K562 (cell line): ENCODE measurements around the gene ACSF2. TPM values are rescaled to one million over a fixed set of nuclear protein-coding genes. Genes with fewer than 3 reads are reported as not detected.

Source experiments
- ATAC-seq: fragments of 200-7000 bp; cut with Tn5 transposase; 3 replicates; pipeline ENCODE4 v1.9.1; 2020; ENCODE audit warnings: moderate library complexity
- BruUV-seq: library from RNA; stranded (reverse); fragments of 400-500 nt; replicated peaks from 2 replicates; lab custom pipeline; 2021; lab: Mats Ljungman, UMichigan
- CTCF ChIA-PET: fragments of 300-600 bp; formaldehyde crosslinking; extraction: SDS; loops from one replicate; lab custom pipeline; 2021; ENCODE audit warnings: low intra/inter-chr PET ratio; lab: Yijun Ruan, JAX
- POLR2A ChIA-PET: fragments of 300-600, 350-650 bp; sonication (Branson Sonifier 250); formaldehyde crosslinking; extraction: SDS; loops from one replicate; lab custom pipeline; 2021; ENCODE audit warnings: antibody characterized with exemption, inconsistent platforms; lab: Yijun Ruan, JAX
- DNase-seq, 4 experiments: peaks; one replicate each; pipeline versions ENCODE4 v3.0.0 to v3.0.0-alpha.2; 2011 to 2018; ENCODE audit warnings: low spot score in 3 of 4, mixed read lengths in 3 of 4; ENCODE audit errors: extremely low read depth in 1 of 4
- FAIRE-seq: peaks from 2 replicates; lab custom pipeline; 2011; peaks lifted over from hg19 to GRCh38; lab: Jason Lieb, UNC
- H2AFZ ChIP-seq: 2 replicates; pipeline ENCODE4 v1.6.0; 2011; ENCODE audit warnings: low read depth, low read length, control low read depth, inconsistent platforms
- H3K27ac ChIP-seq: fragments of 200-600 bp; 3 replicates; pipeline ENCODE4 v1.8.0; 2011; ENCODE audit warnings: low read depth, mild to moderate bottlenecking, control low read depth, inconsistent platforms, low read length, moderate library complexity, mixed read lengths; ENCODE audit errors: extremely low read depth
- H3K27me3 ChIP-seq, 2 experiments: fragments of 300-600 bp in 1 of 2; 2 replicates in 1 of 2; 3 replicates in 1 of 2; pipeline versions ENCODE4 v1.6.0 to v1.8.0; 2011; ENCODE audit warnings: inconsistent platforms in 2 of 2, low read length in 2 of 2, mild to moderate bottlenecking in 1 of 2, mixed read lengths in 1 of 2, moderate library complexity in 1 of 2; ENCODE audit not compliant: control insufficient read depth in 2 of 2, insufficient read depth in 2 of 2
- H3K36me3 ChIP-seq: fragments of 300-600 bp; 3 replicates; pipeline ENCODE4 v1.8.0; 2011; ENCODE audit warnings: mild to moderate bottlenecking, low read length, inconsistent platforms; ENCODE audit not compliant: control insufficient read depth, insufficient read depth
- H3K4me1 ChIP-seq, 2 experiments: fragments of 200-600 bp in 1 of 2; replicated peaks in 1 of 2; 2 replicates in 1 of 2; 3 replicates in 1 of 2; pipeline versions ENCODE4 v1.5.1 to v1.8.0; 2011; ENCODE audit warnings: inconsistent platforms in 2 of 2, low read length in 2 of 2, mild to moderate bottlenecking in 1 of 2, mixed read lengths in 1 of 2, moderate library complexity in 1 of 2; ENCODE audit not compliant: control insufficient read depth in 2 of 2, insufficient read depth in 2 of 2
- H3K4me2 ChIP-seq: 2 replicates; pipeline ENCODE4 v1.6.1; 2011; ENCODE audit warnings: low read length, control low read depth, inconsistent platforms, mixed read lengths; ENCODE audit not compliant: insufficient read depth
- H3K4me3 ChIP-seq: fragments of 200-600 bp; sonication (generic), shearing (Covaris generic); 2 replicates; pipeline ENCODE4 v1.5.1; 2016; ENCODE audit warnings: control low read depth, inconsistent platforms
- H3K79me2 ChIP-seq: fragments of 200-600 bp; 3 replicates; pipeline ENCODE4 v1.8.0; 2011; ENCODE audit warnings: low read length, inconsistent platforms; ENCODE audit not compliant: control insufficient read depth, insufficient read depth
- H3K9ac ChIP-seq, 2 experiments: 2 replicates each; pipeline versions ENCODE4 v1.6.0 to v1.6.1; 2011; ENCODE audit warnings: low read depth in 2 of 2, low read length in 2 of 2, control low read depth in 1 of 2, inconsistent platforms in 1 of 2, mild to moderate bottlenecking in 1 of 2, mixed read lengths in 1 of 2; ENCODE audit not compliant: insufficient read depth in 1 of 2
- H3K9me1 ChIP-seq: one replicate; pipeline ENCODE4 v1.6.0; 2011; ENCODE audit warnings: inconsistent platforms, mild to moderate bottlenecking, low read length, moderate library complexity; ENCODE audit not compliant: control insufficient read depth, insufficient read depth
- H3K9me3 ChIP-seq: replicated peaks from 2 replicates; pipeline ENCODE4 v1.5.1; 2011; ENCODE audit warnings: low read depth, low read length, inconsistent platforms; ENCODE audit not compliant: control insufficient read depth, insufficient read depth
- H4K20me1 ChIP-seq: replicated peaks from 2 replicates; pipeline ENCODE4 v1.6.1; 2011; ENCODE audit warnings: low read length, inconsistent platforms, mixed read lengths; ENCODE audit not compliant: control insufficient read depth, insufficient read depth
- NFATC3 ChIP-seq: fragments of 450-650 bp; IDR thresholded peaks from 2 replicates; pipeline ENCODE4 v1.6.1; 2017; ENCODE audit warnings: mild to moderate bottlenecking
- NFXL1 ChIP-seq: fragments of 450-650 bp; formaldehyde crosslinking; IDR thresholded peaks from 2 replicates; pipeline ENCODE4 v1.4.0; 2021; ENCODE audit warnings: mild to moderate bottlenecking
- POLR2G ChIP-seq: fragments of 200-400 bp; formaldehyde crosslinking; IDR thresholded peaks from 2 replicates; pipeline ENCODE4 v1.6.1; 2017; ENCODE audit warnings: low read depth, mild to moderate bottlenecking, antibody characterized with exemption, low read length, moderate library complexity
- WGBS: fragments of 100-300 bp; shearing (Covaris generic); methylation state at CpG from one replicate; pipeline ENCODE4 v1.1.6; 2016; ENCODE audit warnings: low coverage, mixed read lengths; ENCODE audit not compliant: insufficient coverage; ENCODE audit errors: missing lambda C conversion rate; 5-methylcytosine and 5-hydroxymethylcytosine counted together
- in situ Hi-C: fragments of 300-500 bp; cut with MboI; formaldehyde crosslinking; loops from 4 replicates; pipeline ENCODE4 v1.15.0; 2018; ENCODE audit warnings: inconsistent platforms, mixed read lengths
- intact Hi-C: fragments of 100-400 bp; cut with micrococcal nuclease; formaldehyde crosslinking; loops from 2 replicates; pipeline ENCODE4 v1.14.2; 2022
- polyA plus RNA-seq, 8 experiments: library from polyadenylated mRNA; depleted of rRNA in 4 of 8; stranded (reverse) in 5 of 8; unstranded in 3 of 8; fragments of >200 nt; fragmentation: Nextera tagmentation in 2 of 8; fragmentation: Illumina TruSeq in 1 of 8; extraction: Ambion mirVana in 2 of 8; extraction: Trizol in 1 of 8; gene quantifications; 2 replicates each; pipeline versions ENCODE4 v1.2.1 to v1.2.3, GENCODE V29; 2011 to 2014; ENCODE audit warnings: inconsistent platforms in 1 of 8, missing spikeins in 1 of 8
- total RNA-seq, 7 experiments: library from RNA; depleted of rRNA in 6 of 7; stranded (reverse); fragments of >200 nt in 6 of 7; fragmentation: Illumina TruSeq in 2 of 7; extraction: Trizol in 2 of 7; gene quantifications; 2 replicates each; pipeline versions ENCODE4 v1.2.1 to v1.2.3, GENCODE V29; 2011 to 2021; ENCODE audit warnings: low replicate concordance in 1 of 7
- TF ChIP-seq, protein P1 (sequence below): fragments of 200-600 bp; sonication (generic); IDR thresholded peaks from one replicate; pipeline ENCODE4 v1.6.1; 2012; ENCODE audit warnings: mild to moderate bottlenecking, low read depth, low read length, inconsistent platforms
- TF ChIP-seq, protein P2 (sequence below): fragments of 250-450 bp; sonication (Bioruptor Pico); IDR thresholded peaks from 2 replicates; pipeline ENCODE4 v1.4.0; 2020; ENCODE audit warnings: mild to moderate bottlenecking, moderate library complexity

Gene ACSF2
- total and polyA plus RNA-seq, 9 of the 15 experiments (the other 6 are each of a cell fraction or from before 2014, with no cell fraction given): 0.89 to 6.1 (median 3.5) TPM

DNA sequence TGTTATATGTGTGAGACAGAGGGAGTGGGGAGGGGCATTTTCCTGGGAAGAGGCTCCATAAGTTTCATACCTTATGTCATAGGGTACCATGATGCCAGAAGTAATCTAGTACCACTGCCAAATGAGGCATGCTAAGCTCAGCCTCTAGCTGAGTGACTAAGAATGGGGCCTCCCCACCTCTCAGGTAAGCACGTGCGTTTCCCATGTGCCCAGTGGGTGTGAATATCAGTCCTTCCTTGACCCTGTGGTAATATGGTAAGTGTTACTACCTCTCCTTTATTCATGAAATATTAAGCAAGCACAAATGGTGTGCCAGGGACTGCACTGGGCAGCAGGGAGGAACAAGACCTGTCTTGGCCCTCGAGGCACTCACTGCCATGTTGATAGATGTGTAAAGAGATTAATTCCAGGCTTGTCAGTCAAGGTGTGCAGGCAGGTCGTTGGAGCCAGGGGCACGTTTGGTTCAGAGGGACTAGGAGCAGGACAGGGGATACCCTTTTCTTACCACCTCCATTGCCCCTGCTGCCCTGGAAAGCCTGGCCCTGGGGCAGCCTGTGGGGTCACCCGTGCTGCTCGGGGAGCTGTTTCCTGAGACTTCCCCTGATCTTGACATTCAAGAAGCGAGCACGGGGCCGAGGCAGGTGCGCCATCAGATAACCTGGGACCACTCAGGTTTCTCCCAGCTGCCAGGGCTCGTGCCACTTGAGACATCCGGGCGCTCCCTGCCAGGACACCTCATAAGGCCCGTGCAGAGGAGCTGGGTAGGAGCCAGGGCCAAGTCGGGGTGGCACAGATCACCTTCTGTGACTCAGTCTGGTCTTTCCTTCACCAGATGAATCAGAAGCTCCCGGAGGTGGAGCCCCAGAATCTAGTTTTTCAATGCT lies 61.4 kb downstream of the ACSF2 start:
- ChIA-PET CTCF (no interaction called here), POLR2A (interaction anchor here (0.7 to 1.1 kb wide), 3 partner anchors 8 to 27 kb away, joined by 3 to 4 read pairs (median 4); no protein-coding TSS in a partner anchor)
- Histone ChIP-seq H3K4me1 (no peaks in the 10 kb centered on the region), H3K79me2 (no peaks in the 10 kb centered on the region), H2AFZ (no peak overlapping the region), H3K27ac (no peak overlapping the region), H3K9ac (peak overlapping the region in 1 of 2 experiments; percentile 3; a peak in 1 of 4 replicates), H3K36me3 (peaks cover 27% of the 10 kb centered on the region; the same call in 1 of the 3 replicates), H3K9me1 (no peaks in the 10 kb centered on the region), H3K27me3 (no peaks in the 10 kb centered on the region), H4K20me1 (no peaks in the 10 kb centered on the region), H3K4me2 (no peak overlapping the region), H3K9me3 (no peaks in the 10 kb centered on the region), H3K4me3 (no peak overlapping the region)
- 43% methylated on average over 16 of the region's 17 CpGs for WGBS
- no peak for ATAC-seq
- BruUV-seq: no TSS peak
- DNase-seq: no peak
- in situ Hi-C loops: loop anchor here (5.0 kb wide), 2 partner anchors 135 to 190 kb away; no protein-coding TSS in a partner anchor
- intact Hi-C loops: no loop called here
- no peak for FAIRE-seq
- TF ChIP-seq NFXL1 (CRISPR knock-in tag): no peak
- peak; percentile 35; the same call in 1 of the 2 replicates for TF ChIP-seq POLR2G
- TF ChIP-seq, protein P1, sequence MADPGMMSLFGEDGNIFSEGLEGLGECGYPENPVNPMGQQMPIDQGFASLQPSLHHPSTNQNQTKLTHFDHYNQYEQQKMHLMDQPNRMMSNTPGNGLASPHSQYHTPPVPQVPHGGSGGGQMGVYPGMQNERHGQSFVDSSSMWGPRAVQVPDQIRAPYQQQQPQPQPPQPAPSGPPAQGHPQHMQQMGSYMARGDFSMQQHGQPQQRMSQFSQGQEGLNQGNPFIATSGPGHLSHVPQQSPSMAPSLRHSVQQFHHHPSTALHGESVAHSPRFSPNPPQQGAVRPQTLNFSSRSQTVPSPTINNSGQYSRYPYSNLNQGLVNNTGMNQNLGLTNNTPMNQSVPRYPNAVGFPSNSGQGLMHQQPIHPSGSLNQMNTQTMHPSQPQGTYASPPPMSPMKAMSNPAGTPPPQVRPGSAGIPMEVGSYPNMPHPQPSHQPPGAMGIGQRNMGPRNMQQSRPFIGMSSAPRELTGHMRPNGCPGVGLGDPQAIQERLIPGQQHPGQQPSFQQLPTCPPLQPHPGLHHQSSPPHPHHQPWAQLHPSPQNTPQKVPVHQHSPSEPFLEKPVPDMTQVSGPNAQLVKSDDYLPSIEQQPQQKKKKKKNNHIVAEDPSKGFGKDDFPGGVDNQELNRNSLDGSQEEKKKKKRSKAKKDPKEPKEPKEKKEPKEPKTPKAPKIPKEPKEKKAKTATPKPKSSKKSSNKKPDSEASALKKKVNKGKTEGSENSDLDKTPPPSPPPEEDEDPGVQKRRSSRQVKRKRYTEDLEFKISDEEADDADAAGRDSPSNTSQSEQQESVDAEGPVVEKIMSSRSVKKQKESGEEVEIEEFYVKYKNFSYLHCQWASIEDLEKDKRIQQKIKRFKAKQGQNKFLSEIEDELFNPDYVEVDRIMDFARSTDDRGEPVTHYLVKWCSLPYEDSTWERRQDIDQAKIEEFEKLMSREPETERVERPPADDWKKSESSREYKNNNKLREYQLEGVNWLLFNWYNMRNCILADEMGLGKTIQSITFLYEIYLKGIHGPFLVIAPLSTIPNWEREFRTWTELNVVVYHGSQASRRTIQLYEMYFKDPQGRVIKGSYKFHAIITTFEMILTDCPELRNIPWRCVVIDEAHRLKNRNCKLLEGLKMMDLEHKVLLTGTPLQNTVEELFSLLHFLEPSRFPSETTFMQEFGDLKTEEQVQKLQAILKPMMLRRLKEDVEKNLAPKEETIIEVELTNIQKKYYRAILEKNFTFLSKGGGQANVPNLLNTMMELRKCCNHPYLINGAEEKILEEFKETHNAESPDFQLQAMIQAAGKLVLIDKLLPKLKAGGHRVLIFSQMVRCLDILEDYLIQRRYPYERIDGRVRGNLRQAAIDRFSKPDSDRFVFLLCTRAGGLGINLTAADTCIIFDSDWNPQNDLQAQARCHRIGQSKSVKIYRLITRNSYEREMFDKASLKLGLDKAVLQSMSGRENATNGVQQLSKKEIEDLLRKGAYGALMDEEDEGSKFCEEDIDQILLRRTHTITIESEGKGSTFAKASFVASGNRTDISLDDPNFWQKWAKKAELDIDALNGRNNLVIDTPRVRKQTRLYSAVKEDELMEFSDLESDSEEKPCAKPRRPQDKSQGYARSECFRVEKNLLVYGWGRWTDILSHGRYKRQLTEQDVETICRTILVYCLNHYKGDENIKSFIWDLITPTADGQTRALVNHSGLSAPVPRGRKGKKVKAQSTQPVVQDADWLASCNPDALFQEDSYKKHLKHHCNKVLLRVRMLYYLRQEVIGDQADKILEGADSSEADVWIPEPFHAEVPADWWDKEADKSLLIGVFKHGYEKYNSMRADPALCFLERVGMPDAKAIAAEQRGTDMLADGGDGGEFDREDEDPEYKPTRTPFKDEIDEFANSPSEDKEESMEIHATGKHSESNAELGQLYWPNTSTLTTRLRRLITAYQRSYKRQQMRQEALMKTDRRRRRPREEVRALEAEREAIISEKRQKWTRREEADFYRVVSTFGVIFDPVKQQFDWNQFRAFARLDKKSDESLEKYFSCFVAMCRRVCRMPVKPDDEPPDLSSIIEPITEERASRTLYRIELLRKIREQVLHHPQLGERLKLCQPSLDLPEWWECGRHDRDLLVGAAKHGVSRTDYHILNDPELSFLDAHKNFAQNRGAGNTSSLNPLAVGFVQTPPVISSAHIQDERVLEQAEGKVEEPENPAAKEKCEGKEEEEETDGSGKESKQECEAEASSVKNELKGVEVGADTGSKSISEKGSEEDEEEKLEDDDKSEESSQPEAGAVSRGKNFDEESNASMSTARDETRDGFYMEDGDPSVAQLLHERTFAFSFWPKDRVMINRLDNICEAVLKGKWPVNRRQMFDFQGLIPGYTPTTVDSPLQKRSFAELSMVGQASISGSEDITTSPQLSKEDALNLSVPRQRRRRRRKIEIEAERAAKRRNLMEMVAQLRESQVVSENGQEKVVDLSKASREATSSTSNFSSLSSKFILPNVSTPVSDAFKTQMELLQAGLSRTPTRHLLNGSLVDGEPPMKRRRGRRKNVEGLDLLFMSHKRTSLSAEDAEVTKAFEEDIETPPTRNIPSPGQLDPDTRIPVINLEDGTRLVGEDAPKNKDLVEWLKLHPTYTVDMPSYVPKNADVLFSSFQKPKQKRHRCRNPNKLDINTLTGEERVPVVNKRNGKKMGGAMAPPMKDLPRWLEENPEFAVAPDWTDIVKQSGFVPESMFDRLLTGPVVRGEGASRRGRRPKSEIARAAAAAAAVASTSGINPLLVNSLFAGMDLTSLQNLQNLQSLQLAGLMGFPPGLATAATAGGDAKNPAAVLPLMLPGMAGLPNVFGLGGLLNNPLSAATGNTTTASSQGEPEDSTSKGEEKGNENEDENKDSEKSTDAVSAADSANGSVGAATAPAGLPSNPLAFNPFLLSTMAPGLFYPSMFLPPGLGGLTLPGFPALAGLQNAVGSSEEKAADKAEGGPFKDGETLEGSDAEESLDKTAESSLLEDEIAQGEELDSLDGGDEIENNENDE: no peak
- TF ChIP-seq, protein P2, sequence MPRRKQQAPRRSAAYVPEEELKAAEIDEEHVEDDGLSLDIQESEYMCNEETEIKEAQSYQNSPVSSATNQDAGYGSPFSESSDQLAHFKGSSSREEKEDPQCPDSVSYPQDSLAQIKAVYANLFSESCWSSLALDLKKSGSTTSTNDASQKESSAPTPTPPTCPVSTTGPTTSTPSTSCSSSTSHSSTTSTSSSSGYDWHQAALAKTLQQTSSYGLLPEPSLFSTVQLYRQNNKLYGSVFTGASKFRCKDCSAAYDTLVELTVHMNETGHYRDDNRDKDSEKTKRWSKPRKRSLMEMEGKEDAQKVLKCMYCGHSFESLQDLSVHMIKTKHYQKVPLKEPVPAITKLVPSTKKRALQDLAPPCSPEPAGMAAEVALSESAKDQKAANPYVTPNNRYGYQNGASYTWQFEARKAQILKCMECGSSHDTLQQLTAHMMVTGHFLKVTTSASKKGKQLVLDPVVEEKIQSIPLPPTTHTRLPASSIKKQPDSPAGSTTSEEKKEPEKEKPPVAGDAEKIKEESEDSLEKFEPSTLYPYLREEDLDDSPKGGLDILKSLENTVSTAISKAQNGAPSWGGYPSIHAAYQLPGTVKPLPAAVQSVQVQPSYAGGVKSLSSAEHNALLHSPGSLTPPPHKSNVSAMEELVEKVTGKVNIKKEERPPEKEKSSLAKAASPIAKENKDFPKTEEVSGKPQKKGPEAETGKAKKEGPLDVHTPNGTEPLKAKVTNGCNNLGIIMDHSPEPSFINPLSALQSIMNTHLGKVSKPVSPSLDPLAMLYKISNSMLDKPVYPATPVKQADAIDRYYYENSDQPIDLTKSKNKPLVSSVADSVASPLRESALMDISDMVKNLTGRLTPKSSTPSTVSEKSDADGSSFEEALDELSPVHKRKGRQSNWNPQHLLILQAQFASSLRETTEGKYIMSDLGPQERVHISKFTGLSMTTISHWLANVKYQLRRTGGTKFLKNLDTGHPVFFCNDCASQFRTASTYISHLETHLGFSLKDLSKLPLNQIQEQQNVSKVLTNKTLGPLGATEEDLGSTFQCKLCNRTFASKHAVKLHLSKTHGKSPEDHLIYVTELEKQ (CRISPR knock-in tag): no peak
- TF ChIP-seq NFATC3: no peak
